Head of caudate nucleus (tissue), 42 donors: ENCODE data around the gene CPED1.
"Not testable (repeated sequence)": the region's sequence is repeated elsewhere in the genome, so short reads cannot be mapped to it uniquely, and the experiment has no call there.

Source experiments
- DNase-seq, 42 donors: peaks; one replicate each; pipeline versions ENCODE4 v3.0.0 to v3.0.0-alpha.2; 2020 to 2021; ENCODE audit warnings: mixed read lengths in 7 of 42
- intact Hi-C: fragments of 100-400 bp; cut with DNase I; formaldehyde crosslinking; loops from one replicate; pipeline ENCODE4 v1.15.0; 2022

The CPED1 gene

GRCh38 chr7:121278120-121279021, 289.9 kb downstream of the CPED1 start:
- DNase-seq = no peak
- intact Hi-C loops = no loop called here

- intact Hi-C loops = no loop called here
- DNase-seq = no peak
Observed at GRCh38 chr7:121279060-121279620, 290.6 kb downstream of the CPED1 start.

- intact Hi-C loops = no loop called here
- DNase-seq = no peak
Observed at GRCh38 chr7:121279822-121280221, 291.3 kb downstream of the CPED1 start.

GRCh38 chr7:121280656-121281055, 292.1 kb downstream of the CPED1 start:
- intact Hi-C loops = no loop called here

GRCh38 chr7:121282129-121282528, 293.6 kb downstream of the CPED1 start:
- DNase-seq = no peak
- intact Hi-C loops = no loop called here

More at GRCh38 chr7:121280656-121281055, 292.1 kb downstream of the CPED1 start:
- DNase-seq = no peak

- DNase-seq = no peak
- intact Hi-C loops = no loop called here
Observed at GRCh38 chr7:121285066-121285667, 296.7 kb downstream of the CPED1 start.

GRCh38 chr7:121286186-121286585, 297.7 kb downstream of the CPED1 start:
- intact Hi-C loops = no loop called here
- no peak for DNase-seq

GRCh38 chr7:121286742-121287734, 298.5 kb downstream of the CPED1 start:
- intact Hi-C loops = no loop called here
- DNase-seq = no peak

GRCh38 chr7:121288894-121289293, 300.4 kb downstream of the CPED1 start:
- intact Hi-C loops = no loop called here
- no peak for DNase-seq

GRCh38 chr7:121289930-121290329, 301.4 kb downstream of the CPED1 start:
- DNase-seq, intact Hi-C loops: not testable (repeated sequence)

- DNase-seq = no peak
Observed at GRCh38 chr7:121294448-121294992, 306.0 kb downstream of the CPED1 start.

GRCh38 chr7:121297843-121298242, 309.3 kb downstream of the CPED1 start:
- DNase-seq = no peak
- intact Hi-C loops = no loop called here

More at GRCh38 chr7:121294448-121294992, 306.0 kb downstream of the CPED1 start:
- intact Hi-C loops = no loop called here

GRCh38 chr7:121298831-121299239, 310.3 kb downstream of the CPED1 start:
- no peak for DNase-seq
- intact Hi-C loops = no loop called here

GRCh38 chr7:121300685-121301420, 312.3 kb downstream of the CPED1 start:
- intact Hi-C loops = no loop called here

GRCh38 chr7:121301446-121302213, 313.1 kb downstream of the CPED1 start:
- intact Hi-C loops = no loop called here
- DNase-seq = no peak

More at GRCh38 chr7:121300685-121301420, 312.3 kb downstream of the CPED1 start:
- no peak for DNase-seq

GRCh38 chr7:121302214-121302745, 313.8 kb downstream of the CPED1 start:
- DNase-seq = no peak
- intact Hi-C loops = no loop called here
